Stimulated activated CD4-positive, alpha-beta T cell treated with anti-CD3 and anti-CD28 coated beads, Interleukin-12 subunit alpha, Interleukin-12 subunit beta, amount 100 ng/mL, for 4 hours (primary cell): ENCODE results near the gene SOCS1.

Experiments used
- DNase-seq: peaks from one replicate; pipeline ENCODE4 v3.0.0-alpha.2; 2020

The SOCS1 gene

GRCh38 chr16:11242658-11243057, 13.3 kb downstream of the SOCS1 start:
- DNase-seq, result no peak

GRCh38 chr16:11241480-11242204, 14.4 kb downstream of the SOCS1 start:
- no peak for DNase-seq

GRCh38 chr16:11240636-11241473, 15.1 kb downstream of the SOCS1 start:
- DNase-seq, result no peak

GRCh38 chr16:11239644-11240632, 16.1 kb downstream of the SOCS1 start:
- no peak for DNase-seq

- DNase-seq, result no peak
Observed at GRCh38 chr16:11238272-11239202, 17.5 kb downstream of the SOCS1 start.

GRCh38 chr16:11236461-11237254, 19.3 kb downstream of the SOCS1 start:
- no peak for DNase-seq

- no peak for DNase-seq
Observed at GRCh38 chr16:11235703-11235991, 20.4 kb downstream of the SOCS1 start.

GRCh38 chr16:11234884-11235702, 20.9 kb downstream of the SOCS1 start:
- no peak for DNase-seq

- peak; percentile 66 for DNase-seq
Observed at GRCh38 chr16:11233727-11234376, 22.2 kb downstream of the SOCS1 start.

- peak; percentile 85 for DNase-seq
Observed at GRCh38 chr16:11232852-11233726, 22.9 kb downstream of the SOCS1 start.

- no peak for DNase-seq
Observed at GRCh38 chr16:11232302-11232851, 23.6 kb downstream of the SOCS1 start.

- DNase-seq, result no peak
Observed at GRCh38 chr16:11231367-11231970, 24.5 kb downstream of the SOCS1 start.

- no peak for DNase-seq
Observed at GRCh38 chr16:11229906-11230305, 26.1 kb downstream of the SOCS1 start.

- DNase-seq, result no peak
Observed at GRCh38 chr16:11229432-11229831, 26.6 kb downstream of the SOCS1 start.

- DNase-seq, result peak; percentile 19
Observed at GRCh38 chr16:11225677-11226549, 30.1 kb downstream of the SOCS1 start.

GRCh38 chr16:11224894-11225676, 30.9 kb downstream of the SOCS1 start:
- peak; percentile 85 for DNase-seq
